Fibroblast of skin of right quadriceps (primary cell): ENCODE data around the gene ABCB9.

Experiments used
- DNase-seq: peaks from one replicate; pipeline ENCODE4 v3.0.0-alpha.2; 2013

Gene ABCB9

DNA sequence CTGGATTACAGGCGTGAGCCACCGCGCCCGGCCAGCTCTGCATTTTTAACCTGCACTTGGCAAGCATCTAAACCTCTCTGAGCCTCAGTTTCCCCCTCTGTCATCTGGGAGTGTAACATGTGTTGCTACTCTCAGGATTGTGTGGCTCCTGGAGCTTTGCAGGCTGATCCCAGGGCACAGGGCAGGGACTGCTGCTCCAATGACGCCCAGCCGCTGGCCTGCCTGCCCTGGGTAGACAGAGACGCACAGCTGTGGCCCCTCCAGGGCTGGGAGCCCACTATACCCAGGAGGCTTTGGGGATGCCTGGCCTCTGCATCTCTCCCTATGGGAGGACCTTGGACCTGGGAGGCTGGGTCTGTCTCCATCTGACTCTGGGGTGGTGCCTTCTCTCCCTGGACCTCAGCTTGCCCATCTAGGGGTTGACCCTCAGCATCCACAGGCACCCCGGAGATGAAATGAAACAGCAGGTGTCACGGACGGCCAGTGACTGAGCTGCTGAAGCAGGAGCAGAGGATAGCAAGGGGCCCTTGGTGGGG lies 27.9 kb upstream of the ABCB9 start:
- DNase-seq: no peak

DNA sequence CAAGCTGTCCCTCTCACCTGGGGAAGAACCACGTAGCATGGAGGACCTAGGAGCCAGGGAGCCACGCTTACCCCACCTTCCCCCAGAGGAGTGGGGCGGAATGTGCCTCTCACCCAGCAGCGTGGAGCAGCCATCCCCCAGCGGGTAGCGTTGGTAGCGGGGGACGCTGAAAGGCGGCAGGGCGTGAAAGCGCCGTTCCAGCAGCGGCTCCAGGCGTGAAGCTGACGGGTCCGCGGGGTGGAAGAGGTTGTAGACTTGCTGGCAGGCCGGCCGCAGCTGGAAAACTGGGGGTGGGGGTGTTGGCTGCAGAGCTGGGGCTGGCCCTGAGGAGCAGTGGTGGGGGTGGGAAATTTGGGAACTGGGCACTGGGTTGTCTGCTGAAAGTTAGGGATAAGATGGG lies 26.1 kb upstream of the ABCB9 start:
- no peak for DNase-seq

DNA sequence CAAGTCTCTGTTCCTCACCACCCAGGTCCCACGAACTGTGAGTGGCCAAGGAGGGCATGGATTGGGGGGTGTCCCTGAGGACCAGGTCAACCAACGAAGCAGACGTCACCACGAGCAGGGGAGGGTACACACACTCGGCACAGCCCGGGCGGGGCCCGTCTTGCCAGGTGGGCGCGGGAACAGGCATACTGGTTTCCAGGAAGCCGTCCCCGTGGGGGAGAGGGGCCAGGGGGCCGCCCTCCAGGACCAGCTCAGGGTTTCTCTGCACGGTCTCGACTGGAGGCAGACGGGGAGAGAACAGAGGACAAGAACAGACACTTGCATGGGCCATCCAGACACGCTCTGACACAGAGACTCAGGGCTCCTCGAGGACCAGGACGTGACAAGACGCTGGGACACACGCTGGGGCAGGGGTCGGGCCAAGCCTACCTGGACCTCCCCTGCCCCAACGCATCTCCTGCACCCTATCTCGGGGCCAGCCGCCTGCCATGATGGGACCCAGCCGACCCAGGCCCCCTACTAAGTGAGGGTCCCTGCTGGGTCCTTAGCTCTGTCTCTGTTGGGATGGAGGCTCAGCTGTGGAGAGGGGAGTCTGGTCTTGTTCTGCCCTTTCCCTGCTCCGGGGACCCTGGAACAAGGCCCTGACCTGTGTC lies 25.5 kb upstream of the ABCB9 start:
- DNase-seq: no peak

DNA sequence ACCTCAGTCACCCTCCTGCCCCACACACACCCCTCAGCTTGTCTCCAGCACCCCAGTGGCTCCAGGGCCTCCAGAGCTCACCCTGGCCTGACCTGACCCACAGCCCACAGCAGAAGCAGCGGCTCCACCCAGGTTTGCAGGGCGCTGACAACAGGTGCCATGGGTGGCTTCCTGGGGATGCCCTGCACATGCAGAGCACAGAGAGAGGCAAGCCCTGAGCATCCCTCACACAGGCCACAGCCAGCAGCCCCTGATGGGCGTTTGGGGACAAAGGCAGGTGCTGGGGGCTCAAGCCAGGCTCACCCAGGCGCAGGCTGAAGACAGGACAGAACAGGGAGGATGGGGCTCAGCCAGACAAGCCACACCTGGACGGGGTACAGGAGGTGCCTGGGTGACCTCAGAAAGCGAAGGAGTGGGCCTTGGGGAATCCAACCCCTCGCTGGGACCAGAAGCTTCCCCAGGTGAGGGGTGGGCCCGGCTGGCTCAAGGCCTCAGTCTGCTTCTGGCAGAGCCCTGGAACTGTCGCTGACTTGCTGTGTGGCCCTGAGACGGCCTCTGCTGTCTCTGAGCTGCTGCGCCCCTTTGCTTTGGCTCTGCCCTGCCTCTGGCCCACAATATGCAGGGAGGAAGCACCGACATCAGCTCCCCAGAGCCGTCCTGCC lies 24.8 kb upstream of the ABCB9 start:
- DNase-seq: no peak

DNA sequence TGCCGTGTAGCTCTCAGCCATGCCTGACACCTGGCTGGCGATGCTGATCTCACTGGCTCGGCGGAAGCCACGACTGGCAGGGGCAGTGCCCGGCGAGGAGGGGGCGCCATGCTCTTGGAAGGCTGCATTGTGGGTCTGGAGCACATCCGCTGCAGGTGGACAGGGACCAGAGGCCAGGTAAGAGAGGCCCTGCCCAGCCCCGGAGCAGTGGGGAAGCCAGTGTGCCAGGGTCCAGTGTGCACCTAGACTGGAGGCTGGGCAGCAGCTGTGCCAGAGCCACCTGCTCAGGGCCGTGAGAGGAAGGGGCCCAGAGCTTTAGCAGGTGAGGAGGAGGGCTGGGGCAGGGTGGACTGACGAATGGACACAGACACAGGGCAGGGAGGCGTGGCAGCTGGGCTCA lies 24.3 kb upstream of the ABCB9 start:
- no peak for DNase-seq

DNA sequence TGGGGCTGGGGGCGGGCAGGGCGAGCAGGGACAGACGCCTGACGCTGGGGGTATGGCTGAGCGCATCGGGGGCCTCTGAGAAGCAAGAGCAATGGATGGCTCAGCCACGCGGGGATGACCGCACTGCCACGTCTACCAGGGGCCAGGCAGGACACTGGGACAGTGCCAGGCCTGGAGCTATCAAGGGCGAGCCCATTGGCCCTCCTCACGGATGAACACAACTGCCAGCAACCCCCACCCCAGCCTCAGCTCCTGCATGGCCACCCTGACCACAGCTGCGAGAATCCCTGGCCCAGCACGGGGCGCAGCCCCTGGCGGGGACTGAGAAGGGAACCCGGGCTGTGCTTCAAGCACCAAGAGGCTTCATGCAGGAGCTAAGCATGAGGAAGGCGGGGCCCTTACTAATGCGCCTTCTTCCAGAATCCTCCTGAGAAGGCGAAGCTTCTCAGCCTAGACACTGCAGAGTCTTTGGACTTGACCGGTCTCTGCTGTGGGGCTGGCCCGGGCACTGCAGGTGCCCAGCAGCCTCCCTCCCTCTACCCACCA lies 23.7 kb upstream of the ABCB9 start:
- DNase-seq: no peak

DNA sequence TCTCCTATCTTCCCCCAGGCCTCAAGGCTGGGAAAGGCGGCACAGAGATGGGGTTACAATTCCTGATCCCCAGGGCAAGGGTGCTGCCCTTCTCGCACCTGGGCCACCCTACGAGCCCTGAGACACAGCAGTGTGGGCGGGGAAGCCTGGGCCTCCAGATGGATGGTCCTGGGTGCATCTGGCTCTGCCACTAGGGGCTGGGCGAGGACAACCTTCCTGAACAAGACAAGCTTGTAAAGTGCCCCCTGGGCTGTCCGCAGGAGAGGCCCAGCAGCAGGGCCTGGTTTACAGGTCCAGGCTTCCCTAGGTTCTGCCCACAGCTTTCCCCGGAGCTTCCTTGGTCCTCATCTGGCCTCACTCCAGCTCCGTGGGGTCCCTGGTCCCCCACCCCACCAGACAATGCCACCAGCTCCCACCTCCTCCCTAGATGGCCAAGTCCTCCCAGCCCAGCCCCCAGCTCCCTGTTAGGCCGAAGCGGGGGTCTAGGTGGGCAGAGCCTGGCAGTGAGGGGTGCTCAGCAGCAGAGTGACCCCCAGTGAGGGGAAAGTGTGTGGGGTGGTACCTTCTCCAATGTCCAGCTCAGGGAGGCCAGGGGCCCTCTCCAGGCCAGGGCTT lies 23.1 kb upstream of the ABCB9 start:
- no peak for DNase-seq

DNA sequence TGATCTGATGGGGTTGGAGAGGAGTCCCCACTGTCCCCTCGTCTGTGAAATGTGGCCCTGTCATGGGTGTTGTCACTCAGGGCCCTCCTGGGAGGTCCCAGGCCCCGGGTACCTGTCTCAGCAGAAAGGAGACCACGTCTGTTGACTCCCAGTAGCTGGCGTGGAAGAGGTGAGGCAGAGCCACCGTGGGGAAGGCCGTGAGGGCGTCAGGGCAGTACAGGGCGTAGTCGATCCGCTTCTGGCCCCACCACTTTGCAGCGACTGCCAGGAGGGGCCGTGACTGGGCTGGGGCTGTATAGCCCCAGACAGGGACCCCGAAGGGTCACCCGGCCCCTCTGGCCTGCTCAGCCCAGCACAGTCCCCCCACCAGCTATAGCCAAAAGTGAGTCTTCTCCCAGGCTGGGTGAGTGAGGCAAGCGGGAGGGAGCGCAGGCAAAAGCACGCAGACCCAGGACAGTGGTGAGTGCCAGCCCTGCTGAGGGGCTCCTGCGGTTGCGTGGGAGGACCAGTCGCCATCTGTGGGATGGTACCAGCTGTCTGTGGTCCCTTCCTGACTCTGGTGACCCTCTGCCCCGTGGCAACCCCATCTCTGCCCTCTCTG lies 22.4 kb upstream of the ABCB9 start:
- no peak for DNase-seq

DNA sequence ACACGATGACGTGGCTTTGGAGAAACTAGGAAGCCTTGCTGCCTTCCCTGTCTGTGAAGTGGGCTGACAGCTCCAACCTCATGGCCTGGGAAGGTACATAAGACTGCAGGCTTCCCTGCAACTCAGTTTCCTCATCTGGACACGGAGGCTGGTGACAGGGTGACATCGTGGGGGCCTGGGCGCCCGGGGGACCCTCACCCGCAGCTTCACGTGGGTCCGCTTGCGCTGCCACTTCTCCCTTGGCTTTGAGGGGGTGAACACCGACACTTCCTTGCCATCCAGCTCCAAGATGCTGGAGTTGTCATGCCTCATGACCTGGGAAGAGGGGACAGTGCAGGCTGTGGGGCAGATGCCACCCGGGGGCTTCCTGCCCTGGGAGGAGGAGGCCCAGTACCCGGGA lies 21.8 kb upstream of the ABCB9 start:
- no peak for DNase-seq

DNA sequence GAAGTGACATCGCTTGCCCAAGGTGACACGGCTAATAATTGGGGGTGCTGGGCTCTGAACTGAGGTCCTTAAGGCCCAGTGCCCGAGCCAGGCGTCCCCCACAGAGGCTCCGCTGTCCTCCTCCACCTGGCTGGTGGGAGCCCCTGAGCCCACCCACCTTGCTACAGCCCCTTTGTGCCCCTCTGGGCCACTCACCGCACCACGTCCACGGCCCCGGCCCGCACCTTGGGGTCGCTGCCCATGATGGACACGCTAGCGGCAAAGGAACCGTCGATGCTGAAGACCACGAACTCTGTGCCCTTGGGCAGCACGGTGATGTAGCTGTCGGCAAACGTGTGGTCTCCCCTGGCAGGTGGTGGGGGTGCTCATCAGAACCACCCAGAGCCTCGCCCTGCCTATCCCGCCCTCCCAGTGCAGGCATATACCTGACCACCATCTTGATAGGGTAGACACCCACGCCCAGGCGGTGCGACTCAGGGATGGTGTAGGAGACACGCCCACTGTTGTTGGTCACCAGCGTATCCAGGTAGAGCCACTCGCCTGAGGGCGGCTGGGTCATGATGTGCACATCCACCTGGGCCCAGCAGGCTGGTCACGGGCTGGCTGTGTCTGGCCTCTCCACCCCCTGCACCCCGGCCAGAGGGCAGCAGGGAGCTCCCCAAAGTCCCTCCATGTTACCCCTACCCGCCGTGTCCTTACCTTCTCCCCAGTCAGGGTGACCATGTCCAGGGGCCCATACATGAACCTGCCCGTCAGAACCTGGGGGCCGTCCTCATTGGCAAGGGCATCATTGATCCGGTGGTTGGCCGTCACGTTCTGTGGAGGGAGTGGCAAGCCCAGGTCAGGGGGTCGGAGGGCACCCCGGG lies 21.1 kb upstream of the ABCB9 start:
- no peak for DNase-seq

DNA sequence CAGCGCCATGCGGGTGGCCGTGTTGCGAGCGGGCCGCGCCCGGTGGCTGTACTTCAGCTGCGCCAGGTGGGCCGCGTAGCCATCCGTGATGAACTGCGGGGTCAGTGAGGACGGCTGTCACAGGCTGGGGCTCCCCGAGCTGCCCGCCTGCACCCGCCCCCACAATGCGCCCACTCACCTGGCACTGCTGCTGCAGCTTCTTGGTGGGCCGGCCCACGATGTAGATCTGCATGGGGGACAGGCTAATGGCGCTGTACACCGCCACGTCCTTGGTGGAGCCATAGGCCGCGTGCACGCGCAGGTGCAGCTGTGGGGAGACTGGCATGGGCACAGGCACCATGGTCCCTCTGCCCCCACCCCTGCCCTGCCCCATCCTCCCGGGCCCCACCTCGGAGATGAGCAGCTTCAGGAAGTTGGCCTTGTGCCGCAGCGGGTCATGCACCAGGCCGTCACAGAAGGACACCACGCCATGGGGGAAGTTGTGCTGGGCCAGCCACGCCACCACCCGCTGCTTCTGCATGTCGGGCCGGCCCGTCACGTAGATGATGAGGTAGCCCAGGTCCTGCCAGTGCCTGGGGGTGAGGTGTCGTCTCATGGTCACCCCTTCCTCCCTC lies 20.1 kb upstream of the ABCB9 start:
- DNase-seq: no peak

DNA sequence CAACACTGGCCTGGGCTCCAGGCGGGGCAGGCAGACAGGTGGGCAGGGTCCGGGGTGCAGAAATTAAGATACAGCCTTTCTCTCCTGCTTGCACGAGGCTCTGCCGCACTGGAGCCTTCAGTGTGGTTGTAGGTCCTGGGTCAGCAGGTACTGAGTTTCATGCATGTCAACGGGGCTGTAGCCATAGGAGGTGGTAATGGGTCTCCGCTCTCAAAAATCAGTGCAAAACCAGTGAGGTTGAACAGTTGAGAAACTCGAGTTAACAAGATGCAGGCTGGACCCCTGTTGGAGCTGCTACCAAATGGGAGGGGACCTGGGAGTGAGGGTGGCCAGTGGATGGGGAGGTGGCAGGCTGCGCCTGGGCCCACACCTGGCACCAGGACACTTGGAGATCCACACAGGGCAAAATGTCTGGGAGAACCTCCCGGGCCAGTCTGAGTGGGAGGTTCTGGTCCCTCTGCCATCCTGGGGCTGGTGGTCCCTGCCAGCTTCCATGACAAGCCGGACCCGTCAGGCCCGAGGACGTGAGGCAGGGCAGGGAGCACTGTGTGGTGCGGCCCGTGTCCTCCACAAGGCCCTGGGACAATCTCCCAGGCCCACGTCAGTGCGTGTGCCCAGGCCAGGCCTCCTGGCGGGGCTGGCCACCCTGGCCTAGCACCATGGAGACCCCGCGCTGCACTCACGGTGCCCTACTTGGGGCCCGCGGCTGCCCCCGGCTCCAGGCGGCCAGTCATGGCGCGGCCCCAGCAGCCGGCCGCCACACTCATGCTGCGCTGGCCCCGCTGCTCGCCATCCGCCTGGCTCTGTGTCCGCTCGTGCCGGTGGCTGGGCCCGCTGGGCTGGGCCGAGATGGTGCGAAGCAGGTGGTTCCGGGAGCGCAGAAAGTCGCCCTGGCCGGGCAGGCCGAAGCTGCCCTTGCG lies 19.3 kb upstream of the ABCB9 start:
- DNase-seq: no peak

DNA sequence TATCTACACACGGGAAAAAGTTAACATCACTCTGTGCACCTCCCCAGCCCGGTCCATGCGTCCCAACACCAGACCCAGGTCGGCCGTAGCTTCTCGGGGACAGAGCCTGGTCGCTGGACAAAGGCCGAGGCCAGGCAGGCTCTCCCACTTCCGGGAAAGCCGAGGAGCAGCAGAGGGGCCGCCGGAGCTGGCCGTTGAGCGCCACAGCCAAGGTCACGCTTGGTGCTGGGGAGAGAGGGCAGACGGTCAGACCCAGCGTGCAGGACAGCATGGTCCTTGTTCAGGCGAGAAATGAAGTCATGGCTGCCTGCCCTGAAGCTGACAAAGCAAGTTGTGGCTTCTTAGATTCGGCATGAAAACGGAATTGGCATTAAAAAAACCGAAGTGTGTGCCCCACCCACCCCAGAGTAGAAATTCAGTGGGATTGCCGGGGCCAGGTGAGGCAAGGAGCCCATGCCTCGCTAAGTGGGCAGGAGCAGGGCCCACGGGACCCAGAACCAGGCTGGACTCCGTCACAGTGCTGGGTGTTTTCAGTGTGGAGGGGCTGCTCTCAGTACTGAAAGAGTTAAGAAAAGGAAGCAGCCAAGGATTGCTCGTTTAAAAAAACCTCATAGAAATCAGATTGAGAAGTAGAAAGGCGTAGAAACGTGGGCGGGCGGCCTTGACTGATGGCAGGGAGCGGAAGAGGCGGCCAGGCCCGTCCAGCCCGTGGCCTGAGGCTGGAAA lies 18.5 kb upstream of the ABCB9 start:
- no peak for DNase-seq

DNA sequence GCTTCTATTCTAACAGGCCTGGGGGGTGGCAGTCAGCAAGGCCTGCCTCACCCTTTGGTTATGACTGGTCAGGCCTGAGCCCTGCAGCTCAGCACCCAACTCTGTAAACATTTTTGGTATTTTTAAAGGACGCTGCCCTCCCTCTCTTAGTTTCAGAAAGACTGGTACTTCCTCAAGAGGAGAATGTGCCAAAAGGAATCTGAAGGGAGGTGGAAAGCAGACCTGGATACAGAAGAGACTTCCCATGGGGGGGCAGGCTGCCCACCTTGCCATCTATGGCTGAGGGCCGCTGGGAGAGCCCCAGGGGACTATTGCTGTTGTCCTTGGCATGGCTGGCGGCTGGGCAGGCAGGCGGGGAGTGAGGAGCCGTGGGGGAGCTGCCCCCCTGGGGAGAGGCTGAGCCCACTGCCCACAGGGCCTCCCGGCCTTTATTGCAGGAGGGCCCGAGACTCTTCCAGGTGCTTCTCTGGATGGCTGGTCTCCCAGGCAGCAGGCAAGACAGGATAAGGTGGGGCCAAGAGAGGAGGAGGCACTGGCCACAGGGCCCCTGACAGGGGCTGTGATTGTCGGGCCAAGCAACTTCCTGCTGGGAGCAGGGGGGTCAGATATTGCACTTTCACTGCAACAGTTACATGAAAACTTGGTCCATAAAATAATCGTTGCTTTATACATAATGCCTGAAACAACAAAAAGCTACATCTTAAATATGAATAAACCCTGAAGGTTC lies 17.7 kb upstream of the ABCB9 start:
- no peak for DNase-seq

DNA sequence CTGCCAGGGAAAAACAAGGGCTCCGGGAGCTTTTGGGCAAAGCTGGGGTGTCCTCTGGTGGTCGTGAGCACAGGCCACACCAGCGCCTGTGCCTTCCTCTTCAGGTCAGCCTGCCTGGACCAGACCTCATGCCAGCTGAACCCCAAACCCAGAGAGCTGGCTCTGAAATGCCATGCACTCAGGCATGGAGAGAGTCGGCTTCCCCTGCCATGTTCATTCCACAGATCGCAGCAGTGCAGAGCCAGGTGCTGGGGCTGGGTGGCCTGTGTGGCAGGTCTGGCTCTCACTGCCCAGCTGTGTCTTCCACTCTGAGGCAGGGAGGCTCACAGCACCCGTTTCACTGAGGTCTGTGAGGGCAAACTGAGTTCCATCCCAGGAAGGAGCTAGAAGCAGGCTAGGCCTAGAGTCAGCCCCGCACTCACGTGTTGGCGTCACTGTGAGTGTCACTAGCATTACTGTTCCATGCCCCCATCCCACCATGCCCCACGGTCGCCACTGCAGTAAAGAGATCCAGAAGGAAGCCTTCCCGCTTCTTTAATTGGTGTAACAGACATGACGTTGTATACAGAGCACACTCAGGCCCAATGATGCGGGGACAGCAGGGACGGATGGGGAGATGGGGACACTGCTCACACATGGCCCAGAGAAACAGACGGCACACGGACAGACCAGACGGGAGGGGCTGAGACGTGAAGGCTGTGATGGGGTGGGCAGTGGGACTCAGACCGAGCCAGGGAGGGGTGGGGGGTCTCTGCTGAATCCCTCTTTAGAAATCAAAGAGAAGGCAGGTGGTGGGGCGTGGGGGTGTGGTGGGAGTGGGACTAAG lies 16.9 kb upstream of the ABCB9 start:
- no peak for DNase-seq

DNA sequence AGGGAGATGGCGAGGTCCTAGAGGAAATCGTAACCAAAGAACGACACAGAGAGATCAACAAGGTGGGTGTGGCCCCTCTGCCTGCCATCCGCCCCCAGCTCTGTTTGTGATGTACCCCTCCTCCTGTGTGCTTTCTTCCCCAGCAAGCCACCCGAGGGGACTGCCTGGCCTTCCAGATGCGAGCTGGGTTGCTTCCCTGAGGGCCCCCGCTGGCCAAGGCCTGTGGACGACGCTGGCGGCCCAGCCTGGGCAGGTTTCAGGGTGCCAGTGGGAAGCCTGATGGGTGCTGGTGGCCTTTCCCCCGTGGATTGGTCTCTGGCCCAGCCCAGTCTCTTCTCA lies 16.2 kb upstream of the ABCB9 start:
- no peak for DNase-seq

DNA sequence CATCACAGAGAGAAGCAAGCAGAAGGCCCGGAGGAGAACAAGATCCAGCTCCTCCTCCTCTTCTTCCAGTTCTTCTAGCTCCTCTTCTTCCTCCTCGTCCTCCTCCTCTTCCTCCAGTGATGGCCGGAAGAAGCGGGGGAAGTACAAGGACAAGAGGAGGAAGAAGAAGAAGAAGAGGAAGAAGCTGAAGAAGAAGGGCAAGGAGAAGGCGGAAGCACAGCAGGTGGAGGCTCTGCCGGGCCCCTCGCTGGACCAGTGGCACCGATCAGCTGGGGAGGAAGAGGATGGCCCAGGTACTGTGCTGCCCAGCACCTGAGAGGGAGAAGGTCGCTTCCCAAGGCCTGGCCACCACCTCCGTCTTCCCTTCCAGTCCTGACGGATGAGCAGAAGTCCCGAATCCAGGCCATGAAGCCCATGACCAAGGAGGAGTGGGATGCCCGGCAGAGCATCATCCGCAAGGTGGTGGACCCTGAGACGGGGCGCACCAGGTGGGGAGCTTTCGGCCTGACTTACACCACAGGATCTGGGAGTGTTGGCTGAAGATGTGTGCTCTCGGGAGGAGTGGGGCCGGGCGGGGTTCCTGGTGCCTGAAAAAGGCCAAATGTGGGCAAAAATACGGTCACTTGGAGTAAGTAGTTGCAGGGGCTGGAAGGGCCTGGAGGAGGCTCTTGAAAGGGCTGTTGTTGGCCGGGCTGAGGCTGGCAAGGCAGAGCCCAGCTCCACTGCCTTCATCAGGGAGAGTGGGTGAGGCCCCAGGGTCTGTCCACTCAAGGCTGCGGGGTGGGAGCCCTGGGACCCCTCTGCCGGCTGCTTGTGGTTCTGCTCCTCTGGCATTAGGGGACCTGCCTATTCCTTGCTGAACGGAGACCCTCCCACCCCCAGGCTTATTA lies 15.6 kb upstream of the ABCB9 start:
- no peak for DNase-seq

DNA sequence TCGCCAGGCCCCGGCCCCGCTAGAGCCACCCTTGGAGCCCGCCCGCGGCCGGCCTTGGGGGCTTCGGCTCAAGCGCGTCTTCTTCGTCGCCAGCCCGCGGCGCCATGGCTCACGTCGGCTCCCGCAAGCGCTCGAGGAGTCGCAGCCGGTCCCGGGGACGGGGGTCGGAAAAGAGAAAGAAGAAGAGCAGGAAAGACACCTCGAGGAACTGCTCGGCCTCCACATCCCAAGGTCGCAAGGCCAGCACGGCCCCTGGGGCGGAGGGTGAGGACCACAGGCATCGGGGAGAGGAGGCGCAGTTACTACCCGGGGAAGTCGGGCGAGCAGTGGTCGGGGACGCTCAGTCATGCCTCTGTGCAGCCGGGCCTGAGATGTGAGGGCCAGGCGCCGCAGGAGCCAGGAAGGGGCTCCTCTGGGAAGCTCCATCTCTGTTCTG lies 14.8 kb upstream of the ABCB9 start:
- DNase-seq: no peak
